A549 (cell line): ENCODE measurements around the gene KCNJ10. TPM values are rescaled to one million over a fixed set of nuclear protein-coding genes. Genes with fewer than 3 reads are reported as not detected.

Experiments
- ATAC-seq, 2 experiments: fragments of 200-7000 bp in 1 of 2; fragments of >200 bp in 1 of 2; cut with Nextera tagmentation in 1 of 2; cut with Tn5 transposase in 1 of 2; 3 replicates each; pipeline versions ENCODE4 v1.8.0 to v1.9.1; 2018 to 2020; ENCODE audit warnings: mild to moderate bottlenecking in 1 of 2, moderate library complexity in 1 of 2
- CTCF ChIA-PET: fragments of 300-600 bp; sonication (Branson Sonifier 250); formaldehyde crosslinking; extraction: SDS; loops from one replicate; lab custom pipeline; 2021; ENCODE audit warnings: antibody characterized with exemption, inconsistent platforms; lab: Yijun Ruan, JAX
- POLR2A ChIA-PET: fragments of 350-600 bp; formaldehyde crosslinking; extraction: SDS; loops from one replicate; lab custom pipeline; 2021; ENCODE audit warnings: antibody characterized with exemption, inconsistent platforms; lab: Yijun Ruan, JAX
- DNase-seq, 2 experiments: peaks; one replicate each; pipeline versions ENCODE4 v3.0.0 to v3.0.0-alpha.2; 2011 to 2016; ENCODE audit warnings: low read depth in 1 of 2, low spot score in 1 of 2
- FAIRE-seq: peaks from 2 replicates; lab custom pipeline; 2011; peaks lifted over from hg19 to GRCh38; lab: Jason Lieb, UNC
- H3K27ac ChIP-seq, 2 experiments: fragments of >200 bp; sonication (Bioruptor Twin); formaldehyde crosslinking; 3 replicates each; pipeline ENCODE4 v1.5.1; 2016 to 2017
- H3K4me1 ChIP-seq: fragments of >200 bp; sonication (Bioruptor Twin); formaldehyde crosslinking; 3 replicates; pipeline ENCODE4 v1.6.1; 2016
- H3K4me2 ChIP-seq: fragments of >200 bp; sonication (Bioruptor Twin); formaldehyde crosslinking; 3 replicates; pipeline ENCODE4 v1.6.1; 2016
- H3K4me3 ChIP-seq: fragments of >200 bp; sonication (Bioruptor Twin); formaldehyde crosslinking; 3 replicates; pipeline ENCODE4 v1.5.1; 2016
- H3K9me3 ChIP-seq: fragments of >200 bp; sonication (Bioruptor Twin); formaldehyde crosslinking; 3 replicates; pipeline ENCODE4 v1.6.1; 2016
- BHLHE40 ChIP-seq: IDR thresholded peaks from 2 replicates; pipeline ENCODE4 v1.6.1; 2012; ENCODE audit warnings: low read depth, low read length, inconsistent platforms
- CBX2 ChIP-seq: fragments of 200-600 bp; sonication (generic); IDR thresholded peaks from 2 replicates; pipeline ENCODE4 v1.6.1; 2016; ENCODE audit warnings: low read depth, mild to moderate bottlenecking, borderline replicate concordance
- CBX8 ChIP-seq: fragments of 200-600 bp; sonication (generic); IDR thresholded peaks from 2 replicates; pipeline ENCODE4 v1.6.1; 2016
- EP300 ChIP-seq, 2 experiments: fragments of >200 bp; sonication (Bioruptor Twin); formaldehyde crosslinking; IDR thresholded peaks; 2 replicates in 1 of 2; 3 replicates in 1 of 2; pipeline ENCODE4 v1.6.1; 2016 to 2017
- ESRRA ChIP-seq: fragments of 150-350 bp; IDR thresholded peaks from 2 replicates; pipeline ENCODE4 v1.6.1; 2014; ENCODE audit warnings: mild to moderate bottlenecking, low read length, borderline replicate concordance
- FOSB ChIP-seq: fragments of 250-450 bp; sonication (Bioruptor Pico); IDR thresholded peaks from 2 replicates; pipeline ENCODE4 v1.5.0; 2020; ENCODE audit warnings: mild to moderate bottlenecking, moderate library complexity
- FOSL2 ChIP-seq, 2 experiments: fragments of 450-650 bp in 1 of 2; fragments of >200 bp in 1 of 2; sonication (Bioruptor Twin) in 1 of 2; formaldehyde crosslinking; IDR thresholded peaks; 2 replicates each; pipeline versions ENCODE4 v1.5.0 to v1.6.1; 2016 to 2020; ENCODE audit warnings: mild to moderate bottlenecking in 1 of 2, moderate library complexity in 1 of 2
- NFE2L2 ChIP-seq: fragments of 150-350 bp; conservative IDR thresholded peaks from 2 replicates; pipeline ENCODE4 v1.6.1; 2014; ENCODE audit warnings: low read length
- NPAS2 ChIP-seq: fragments of 250-450 bp; sonication (Bioruptor Pico); IDR thresholded peaks from 2 replicates; pipeline ENCODE4 v1.8.0; 2022; ENCODE audit warnings: mild to moderate bottlenecking, moderate library complexity, borderline replicate concordance
- PHF8 ChIP-seq: fragments of 200-600 bp; sonication (generic); IDR thresholded peaks from 2 replicates; pipeline ENCODE4 v1.6.1; 2016; ENCODE audit warnings: low read depth, mild to moderate bottlenecking, antibody characterized with exemption, moderate library complexity, borderline replicate concordance
- RCOR1 ChIP-seq: fragments of 150-350 bp; IDR thresholded peaks from 2 replicates; pipeline ENCODE4 v1.6.1; 2014; ENCODE audit warnings: antibody characterized with exemption, low read length, low read depth
- RNF2 ChIP-seq: fragments of 200-600 bp; sonication (generic); IDR thresholded peaks from 2 replicates; pipeline ENCODE4 v1.6.1; 2016; ENCODE audit warnings: low read depth, mild to moderate bottlenecking, antibody characterized with exemption, moderate library complexity, borderline replicate concordance
- ZFP36 ChIP-seq: fragments of 450-650 bp; IDR thresholded peaks from 2 replicates; pipeline ENCODE4 v1.6.1; 2014; ENCODE audit warnings: borderline replicate concordance; ENCODE audit not compliant: partially characterized antibody
- WGBS: methylation state at CpG from one replicate; pipeline ENCODE4 v1.1.6; 2017; ENCODE audit errors: missing lambda C conversion rate; 5-methylcytosine and 5-hydroxymethylcytosine counted together
- polyA plus RNA-seq, 4 experiments: library from polyadenylated mRNA; depleted of rRNA in 3 of 4; stranded (reverse); fragments of >200 nt; fragmentation: RNase III in 1 of 4; extraction: RNeasy Plus Mini Kit Qiagen cat#74134 plus additional on column Dnase treatment in 1 of 4; gene quantifications; 2 replicates in 3 of 4; 3 replicates in 1 of 4; pipeline ENCODE4 v1.2.3, GENCODE V29; 2011 to 2017
- TF ChIP-seq, protein P1 (sequence below): fragments of 150-350 bp; IDR thresholded peaks from 2 replicates; pipeline ENCODE4 v1.6.1; 2014; ENCODE audit warnings: low read depth, mild to moderate bottlenecking, low read length
- TF ChIP-seq, protein P2 (sequence below): fragments of 250-450 bp; sonication (Bioruptor Pico); IDR thresholded peaks from 2 replicates; pipeline ENCODE4 v1.5.0; 2021; ENCODE audit warnings: mild to moderate bottlenecking, moderate library complexity, borderline replicate concordance
- TF ChIP-seq, protein P3 (sequence below): fragments of >200 bp; sonication (Bioruptor Twin); formaldehyde crosslinking; IDR thresholded peaks from 3 replicates; pipeline ENCODE4 v1.5.1; 2016
- TF ChIP-seq, protein P4 (sequence below): IDR thresholded peaks from 2 replicates; pipeline ENCODE4 v1.6.1; 2012; ENCODE audit warnings: low read depth, borderline replicate concordance
- TF ChIP-seq, protein P5 (sequence below): fragments of 200-600 bp; sonication (generic); IDR thresholded peaks from 2 replicates; pipeline ENCODE4 v1.6.1; 2016; ENCODE audit warnings: antibody characterized with exemption, mild to moderate bottlenecking, moderate library complexity
- TF ChIP-seq, protein P6 (sequence below): fragments of 250-450 bp; sonication (Bioruptor Pico); IDR thresholded peaks from 2 replicates; pipeline ENCODE4 v1.5.0; 2020; ENCODE audit warnings: low read depth, mild to moderate bottlenecking, moderate library complexity

Gene KCNJ10
- polyA plus RNA-seq, 2 of the 4 experiments (the other 2 are of a cell fraction) = 0.05 TPM; not detected in 1

DNA sequence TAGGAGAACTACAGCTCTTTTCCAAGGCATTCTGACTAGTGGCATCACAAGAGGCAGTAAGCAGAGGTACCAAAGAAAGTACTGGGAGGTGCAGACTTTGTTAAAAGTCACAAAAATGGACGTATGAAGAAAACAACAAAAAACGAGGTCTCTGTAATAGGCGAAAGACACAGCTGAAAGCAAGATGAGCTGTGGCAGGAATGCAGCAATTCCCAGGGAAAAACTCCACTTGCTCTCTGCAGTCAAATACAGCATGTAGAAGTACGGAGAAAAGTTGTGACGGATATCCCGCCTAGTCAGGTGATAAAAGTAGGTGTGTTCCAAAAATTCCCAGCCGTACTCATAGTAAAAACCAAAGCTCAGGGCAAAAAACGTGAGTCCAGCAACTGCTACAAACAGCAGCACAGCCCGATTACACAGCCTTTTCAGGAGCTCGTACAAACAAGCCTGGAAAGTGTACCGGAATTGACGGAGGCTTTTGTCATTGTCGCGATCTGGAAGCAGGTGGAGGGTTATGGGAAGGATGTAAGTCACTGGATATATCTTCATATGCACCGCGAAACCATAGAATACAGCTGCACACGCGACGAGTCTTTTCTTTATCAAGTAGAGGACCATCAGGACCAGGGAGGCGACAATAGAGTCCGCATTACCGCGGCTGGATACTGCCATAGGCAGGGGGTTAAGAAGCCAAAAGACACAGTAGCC, 39.1 kb downstream of the KCNJ10 start:
- Histone ChIP-seq H3K9me3 (no peaks in the 10 kb centered on the region), H3K4me2 (peak overlapping the region; percentile 95), H3K27ac (peak overlapping the region; percentile 83 to 84), H3K4me1 (peaks cover 12% of the 10 kb centered on the region), H3K4me3 (peak overlapping the region; percentile 95)
- WGBS = 37% methylated on average over 23 of the region's 23 CpGs
- FAIRE-seq (no peak), ATAC-seq (peak in 1 of 2 experiments; percentile 31; a peak in 4 of 6 replicates), DNase-seq (peak in 1 of 2 experiments; percentile 34)
- POLR2A ChIA-PET = interaction anchor here (2.6 kb wide), 1 partner anchor 106 kb away, joined by 7 read pairs; the partner anchor contains the start of gene TAGLN2
- CTCF ChIA-PET = interaction anchor here (0.6 to 4.6 kb wide), 10 partner anchors 10 to 674 kb away, joined by 3 to 35 read pairs (median 4); no protein-coding TSS in a partner anchor
- TF ChIP-seq, protein P1, sequence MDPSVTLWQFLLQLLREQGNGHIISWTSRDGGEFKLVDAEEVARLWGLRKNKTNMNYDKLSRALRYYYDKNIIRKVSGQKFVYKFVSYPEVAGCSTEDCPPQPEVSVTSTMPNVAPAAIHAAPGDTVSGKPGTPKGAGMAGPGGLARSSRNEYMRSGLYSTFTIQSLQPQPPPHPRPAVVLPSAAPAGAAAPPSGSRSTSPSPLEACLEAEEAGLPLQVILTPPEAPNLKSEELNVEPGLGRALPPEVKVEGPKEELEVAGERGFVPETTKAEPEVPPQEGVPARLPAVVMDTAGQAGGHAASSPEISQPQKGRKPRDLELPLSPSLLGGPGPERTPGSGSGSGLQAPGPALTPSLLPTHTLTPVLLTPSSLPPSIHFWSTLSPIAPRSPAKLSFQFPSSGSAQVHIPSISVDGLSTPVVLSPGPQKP = no peak
- TF ChIP-seq, protein P2, sequence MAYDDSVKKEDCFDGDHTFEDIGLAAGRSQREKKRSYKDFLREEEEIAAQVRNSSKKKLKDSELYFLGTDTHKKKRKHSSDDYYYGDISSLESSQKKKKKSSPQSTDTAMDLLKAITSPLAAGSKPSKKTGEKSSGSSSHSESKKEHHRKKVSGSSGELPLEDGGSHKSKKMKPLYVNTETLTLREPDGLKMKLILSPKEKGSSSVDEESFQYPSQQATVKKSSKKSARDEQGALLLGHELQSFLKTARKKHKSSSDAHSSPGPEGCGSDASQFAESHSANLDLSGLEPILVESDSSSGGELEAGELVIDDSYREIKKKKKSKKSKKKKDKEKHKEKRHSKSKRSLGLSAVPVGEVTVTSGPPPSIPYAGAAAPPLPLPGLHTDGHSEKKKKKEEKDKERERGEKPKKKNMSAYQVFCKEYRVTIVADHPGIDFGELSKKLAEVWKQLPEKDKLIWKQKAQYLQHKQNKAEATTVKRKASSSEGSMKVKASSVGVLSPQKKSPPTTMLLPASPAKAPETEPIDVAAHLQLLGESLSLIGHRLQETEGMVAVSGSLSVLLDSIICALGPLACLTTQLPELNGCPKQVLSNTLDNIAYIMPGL (CRISPR knock-in tag) = no peak
- no peak for TF ChIP-seq FOSB (CRISPR knock-in tag)
- TF ChIP-seq FOSL2 (IDR thresholded peaks at IDR 0.05) = no peak
- TF ChIP-seq FOSL2 (CRISPR knock-in tag; IDR thresholded peaks at IDR 0.05) = no peak
- TF ChIP-seq, protein P3, sequence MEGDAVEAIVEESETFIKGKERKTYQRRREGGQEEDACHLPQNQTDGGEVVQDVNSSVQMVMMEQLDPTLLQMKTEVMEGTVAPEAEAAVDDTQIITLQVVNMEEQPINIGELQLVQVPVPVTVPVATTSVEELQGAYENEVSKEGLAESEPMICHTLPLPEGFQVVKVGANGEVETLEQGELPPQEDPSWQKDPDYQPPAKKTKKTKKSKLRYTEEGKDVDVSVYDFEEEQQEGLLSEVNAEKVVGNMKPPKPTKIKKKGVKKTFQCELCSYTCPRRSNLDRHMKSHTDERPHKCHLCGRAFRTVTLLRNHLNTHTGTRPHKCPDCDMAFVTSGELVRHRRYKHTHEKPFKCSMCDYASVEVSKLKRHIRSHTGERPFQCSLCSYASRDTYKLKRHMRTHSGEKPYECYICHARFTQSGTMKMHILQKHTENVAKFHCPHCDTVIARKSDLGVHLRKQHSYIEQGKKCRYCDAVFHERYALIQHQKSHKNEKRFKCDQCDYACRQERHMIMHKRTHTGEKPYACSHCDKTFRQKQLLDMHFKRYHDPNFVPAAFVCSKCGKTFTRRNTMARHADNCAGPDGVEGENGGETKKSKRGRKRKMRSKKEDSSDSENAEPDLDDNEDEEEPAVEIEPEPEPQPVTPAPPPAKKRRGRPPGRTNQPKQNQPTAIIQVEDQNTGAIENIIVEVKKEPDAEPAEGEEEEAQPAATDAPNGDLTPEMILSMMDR = no peak
- TF ChIP-seq NFE2L2 = no peak
- no peak for TF ChIP-seq NPAS2
- no peak for TF ChIP-seq RNF2
- TF ChIP-seq ZFP36 = no peak
- TF ChIP-seq CBX2 = no peak
- TF ChIP-seq ESRRA = no peak
- TF ChIP-seq BHLHE40 = no peak
- no peak for TF ChIP-seq RCOR1
- TF ChIP-seq, protein P4, sequence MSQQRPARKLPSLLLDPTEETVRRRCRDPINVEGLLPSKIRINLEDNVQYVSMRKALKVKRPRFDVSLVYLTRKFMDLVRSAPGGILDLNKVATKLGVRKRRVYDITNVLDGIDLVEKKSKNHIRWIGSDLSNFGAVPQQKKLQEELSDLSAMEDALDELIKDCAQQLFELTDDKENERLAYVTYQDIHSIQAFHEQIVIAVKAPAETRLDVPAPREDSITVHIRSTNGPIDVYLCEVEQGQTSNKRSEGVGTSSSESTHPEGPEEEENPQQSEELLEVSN = no peak
- TF ChIP-seq CBX8 = no peak

DNA sequence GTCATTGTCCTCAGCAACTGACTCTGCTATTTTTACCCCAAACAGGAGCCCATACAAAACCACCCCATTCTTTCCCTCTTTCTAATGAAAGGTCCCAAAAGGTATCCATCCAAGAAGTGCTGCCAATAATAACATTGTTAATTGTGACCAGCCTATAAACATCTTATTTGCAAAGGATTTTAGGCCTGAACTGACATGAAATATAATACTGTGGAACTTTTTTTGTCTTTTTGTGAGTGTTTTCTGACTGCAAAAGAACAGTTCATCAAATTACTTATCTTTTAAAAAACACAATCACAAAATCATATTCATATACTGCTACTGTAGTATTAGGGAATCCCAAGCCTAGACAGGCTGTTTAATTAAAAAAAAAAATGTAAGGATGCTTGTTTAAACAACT, 41.5 kb downstream of the KCNJ10 start:
- Histone ChIP-seq H3K4me2 (no peak overlapping the region), H3K4me1 (peaks cover 12% of the 10 kb centered on the region), H3K4me3 (no peak overlapping the region), H3K27ac (no peak overlapping the region), H3K9me3 (no peaks in the 10 kb centered on the region)
- FAIRE-seq (no peak), ATAC-seq (no peak), DNase-seq (no peak)
- ChIA-PET CTCF (no interaction called here), POLR2A (no interaction called here)
- TF ChIP-seq EP300 (IDR thresholded peaks at IDR 0.05) = no peak
- TF ChIP-seq, protein P5, sequence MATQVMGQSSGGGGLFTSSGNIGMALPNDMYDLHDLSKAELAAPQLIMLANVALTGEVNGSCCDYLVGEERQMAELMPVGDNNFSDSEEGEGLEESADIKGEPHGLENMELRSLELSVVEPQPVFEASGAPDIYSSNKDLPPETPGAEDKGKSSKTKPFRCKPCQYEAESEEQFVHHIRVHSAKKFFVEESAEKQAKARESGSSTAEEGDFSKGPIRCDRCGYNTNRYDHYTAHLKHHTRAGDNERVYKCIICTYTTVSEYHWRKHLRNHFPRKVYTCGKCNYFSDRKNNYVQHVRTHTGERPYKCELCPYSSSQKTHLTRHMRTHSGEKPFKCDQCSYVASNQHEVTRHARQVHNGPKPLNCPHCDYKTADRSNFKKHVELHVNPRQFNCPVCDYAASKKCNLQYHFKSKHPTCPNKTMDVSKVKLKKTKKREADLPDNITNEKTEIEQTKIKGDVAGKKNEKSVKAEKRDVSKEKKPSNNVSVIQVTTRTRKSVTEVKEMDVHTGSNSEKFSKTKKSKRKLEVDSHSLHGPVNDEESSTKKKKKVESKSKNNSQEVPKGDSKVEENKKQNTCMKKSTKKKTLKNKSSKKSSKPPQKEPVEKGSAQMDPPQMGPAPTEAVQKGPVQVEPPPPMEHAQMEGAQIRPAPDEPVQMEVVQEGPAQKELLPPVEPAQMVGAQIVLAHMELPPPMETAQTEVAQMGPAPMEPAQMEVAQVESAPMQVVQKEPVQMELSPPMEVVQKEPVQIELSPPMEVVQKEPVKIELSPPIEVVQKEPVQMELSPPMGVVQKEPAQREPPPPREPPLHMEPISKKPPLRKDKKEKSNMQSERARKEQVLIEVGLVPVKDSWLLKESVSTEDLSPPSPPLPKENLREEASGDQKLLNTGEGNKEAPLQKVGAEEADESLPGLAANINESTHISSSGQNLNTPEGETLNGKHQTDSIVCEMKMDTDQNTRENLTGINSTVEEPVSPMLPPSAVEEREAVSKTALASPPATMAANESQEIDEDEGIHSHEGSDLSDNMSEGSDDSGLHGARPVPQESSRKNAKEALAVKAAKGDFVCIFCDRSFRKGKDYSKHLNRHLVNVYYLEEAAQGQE = no peak
- TF ChIP-seq PHF8 = no peak
- TF ChIP-seq, protein P6, sequence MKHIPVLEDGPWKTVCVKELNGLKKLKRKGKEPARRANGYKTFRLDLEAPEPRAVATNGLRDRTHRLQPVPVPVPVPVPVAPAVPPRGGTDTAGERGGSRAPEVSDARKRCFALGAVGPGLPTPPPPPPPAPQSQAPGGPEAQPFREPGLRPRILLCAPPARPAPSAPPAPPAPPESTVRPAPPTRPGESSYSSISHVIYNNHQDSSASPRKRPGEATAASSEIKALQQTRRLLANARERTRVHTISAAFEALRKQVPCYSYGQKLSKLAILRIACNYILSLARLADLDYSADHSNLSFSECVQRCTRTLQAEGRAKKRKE (CRISPR knock-in tag) = no peak
